Measurements from ENCODE around the gene GRID1. TPM values are rescaled to one million over a fixed set of nuclear protein-coding genes. Genes with fewer than 3 reads are reported as not detected.

The GRID1 gene
- total and polyA plus RNA-seq, 11 donors, result 0.69 to 3.4 (median 1.6) TPM

- Histone ChIP-seq H3K27me3 (no peaks in the 10 kb centered on the region), H3K27ac (no peak overlapping the region), H3K4me3 (no peak overlapping the region), H3K36me3 (no peaks in the 10 kb centered on the region), H3K9me3 (peaks cover 0 to 8% (median 0%) of the 10 kb centered on the region in 12 donors), H3K4me1 (no peaks in the 10 kb centered on the region)
- TF ChIP-seq POLR2A (IDR thresholded peaks at IDR 0.05) (no peak), CTCF (IDR thresholded peaks at IDR 0.05) (no peak)
- ATAC-seq (no peak), DNase-seq (no peak)
- intact Hi-C loops (cut with DNase I), result no loop called here
Observed at GRCh38 chr10:86130041-86130440, 236.6 kb downstream of the GRID1 start.

- Histone ChIP-seq H3K36me3 (no peaks in the 10 kb centered on the region), H3K4me3 (no peak overlapping the region), H3K4me1 (no peaks in the 10 kb centered on the region), H3K27ac (no peak overlapping the region), H3K9me3 (peaks cover 0 to 8% (median 0%) of the 10 kb centered on the region in 12 donors), H3K27me3 (no peaks in the 10 kb centered on the region)
- intact Hi-C loops (cut with DNase I), result no loop called here
- DNase-seq, result no peak
- ATAC-seq, result no peak
- 73 to 83% (median 80%) methylated on average over 5 of the region's 5 CpGs for WGBS, 4 donors
- TF ChIP-seq CTCF (IDR thresholded peaks at IDR 0.05), result no peak
- TF ChIP-seq POLR2A (IDR thresholded peaks at IDR 0.05), result no peak
Observed at GRCh38 chr10:86128360-86128759, 238.2 kb downstream of the GRID1 start.

GRCh38 chr10:86127274-86127819, 239.2 kb downstream of the GRID1 start:
- no peak for DNase-seq
- ATAC-seq, result no peak
- no peaks in the 10 kb centered on the region for H3K4me1 ChIP-seq
- H3K27ac ChIP-seq, result no peak overlapping the region
- intact Hi-C loops (cut with DNase I), result no loop called here
- 68 to 82% (median 70%) methylated on average over 7 to 8 of the region's 8 CpGs for WGBS, 4 donors
- no peaks in the 10 kb centered on the region for H3K27me3 ChIP-seq
- H3K4me3 ChIP-seq, result no peak overlapping the region
- TF ChIP-seq CTCF (IDR thresholded peaks at IDR 0.05) (no peak), POLR2A (IDR thresholded peaks at IDR 0.05) (no peak)
- H3K36me3 ChIP-seq, result no peaks in the 10 kb centered on the region
- H3K9me3 ChIP-seq, result peaks cover 0 to 8% (median 0%) of the 10 kb centered on the region in 12 donors

GRCh38 chr10:86124734-86125133, 241.9 kb downstream of the GRID1 start:
- no peaks in the 10 kb centered on the region for H3K9me3 ChIP-seq
- H3K4me1 ChIP-seq, result no peaks in the 10 kb centered on the region
- 71 to 93% (median 82%) methylated on average over 4 of the region's 4 CpGs for WGBS, 4 donors
- no peak overlapping the region for H3K27ac ChIP-seq
- ATAC-seq (no peak), DNase-seq (no peak)
- intact Hi-C loops (cut with DNase I), result no loop called here
- no peaks in the 10 kb centered on the region for H3K27me3 ChIP-seq
- H3K4me3 ChIP-seq, result no peak overlapping the region
- H3K36me3 ChIP-seq, result no peaks in the 10 kb centered on the region
- TF ChIP-seq POLR2A (IDR thresholded peaks at IDR 0.05) (no peak), CTCF (IDR thresholded peaks at IDR 0.05) (no peak)
